Naive B cell (primary cell): ENCODE results near the gene ST3GAL3. TPM values are rescaled to one million over a fixed set of nuclear protein-coding genes. Genes with fewer than 3 reads are reported as not detected.

Experiments
- ATAC-seq, 2 donors: fragments of 150-1000 bp; cut with Tn5 transposase; 2 replicates each; pipeline ENCODE4 v1.10.0; 2021; ENCODE audit warnings: low read depth in 2 of 2, mild to moderate bottlenecking in 2 of 2, moderate library complexity in 2 of 2
- DNase-seq: peaks from one replicate; pipeline ENCODE4 v3.0.0; 2022
- H3K27ac Mint-ChIP-seq, 6 donors: one replicate each; pipeline ENCODE4 v1.8.0; 2020 to 2022; ENCODE audit warnings: mild to moderate bottlenecking in 6 of 6, mixed read lengths in 6 of 6, moderate library complexity in 5 of 6, inconsistent platforms in 2 of 6
- H3K27me3 Mint-ChIP-seq, 3 donors: one replicate each; pipeline ENCODE4 v1.8.0; 2021 to 2022; ENCODE audit warnings: mixed read lengths in 3 of 3, mild to moderate bottlenecking in 1 of 3
- H3K36me3 Mint-ChIP-seq, 2 donors: one replicate each; pipeline ENCODE4 v1.8.0; 2020 to 2022; ENCODE audit warnings: mixed read lengths in 2 of 2, inconsistent platforms in 1 of 2, mild to moderate bottlenecking in 1 of 2
- H3K4me1 Mint-ChIP-seq, 3 donors: one replicate each; pipeline ENCODE4 v1.8.0; 2020 to 2022; ENCODE audit warnings: mixed read lengths in 3 of 3, inconsistent platforms in 1 of 3, mild to moderate bottlenecking in 1 of 3, moderate library complexity in 1 of 3
- H3K4me3 Mint-ChIP-seq, 8 donors: one replicate each; pipeline ENCODE4 v1.8.0; 2020 to 2022; ENCODE audit warnings: mild to moderate bottlenecking in 8 of 8, mixed read lengths in 8 of 8, moderate library complexity in 8 of 8, inconsistent platforms in 2 of 8
- H3K9me3 Mint-ChIP-seq, 7 donors: one replicate each; pipeline ENCODE4 v1.8.0; 2020 to 2022; ENCODE audit warnings: mixed read lengths in 7 of 7, mild to moderate bottlenecking in 5 of 7, inconsistent platforms in 2 of 7, moderate library complexity in 1 of 7
- polyA plus RNA-seq, 6 donors: library from polyadenylated mRNA; unstranded; fragments of 300-500 nt; fragmentation: Illumina TruSeq; gene quantifications; one replicate each; pipeline ENCODE4 v1.2.3, GENCODE V29; 2021; ENCODE audit warnings: low read depth in 6 of 6

The ST3GAL3 gene
- polyA plus RNA-seq, 6 donors from 2014 or later: 7.9 to 16.1 (median 9.8) TPM

DNA sequence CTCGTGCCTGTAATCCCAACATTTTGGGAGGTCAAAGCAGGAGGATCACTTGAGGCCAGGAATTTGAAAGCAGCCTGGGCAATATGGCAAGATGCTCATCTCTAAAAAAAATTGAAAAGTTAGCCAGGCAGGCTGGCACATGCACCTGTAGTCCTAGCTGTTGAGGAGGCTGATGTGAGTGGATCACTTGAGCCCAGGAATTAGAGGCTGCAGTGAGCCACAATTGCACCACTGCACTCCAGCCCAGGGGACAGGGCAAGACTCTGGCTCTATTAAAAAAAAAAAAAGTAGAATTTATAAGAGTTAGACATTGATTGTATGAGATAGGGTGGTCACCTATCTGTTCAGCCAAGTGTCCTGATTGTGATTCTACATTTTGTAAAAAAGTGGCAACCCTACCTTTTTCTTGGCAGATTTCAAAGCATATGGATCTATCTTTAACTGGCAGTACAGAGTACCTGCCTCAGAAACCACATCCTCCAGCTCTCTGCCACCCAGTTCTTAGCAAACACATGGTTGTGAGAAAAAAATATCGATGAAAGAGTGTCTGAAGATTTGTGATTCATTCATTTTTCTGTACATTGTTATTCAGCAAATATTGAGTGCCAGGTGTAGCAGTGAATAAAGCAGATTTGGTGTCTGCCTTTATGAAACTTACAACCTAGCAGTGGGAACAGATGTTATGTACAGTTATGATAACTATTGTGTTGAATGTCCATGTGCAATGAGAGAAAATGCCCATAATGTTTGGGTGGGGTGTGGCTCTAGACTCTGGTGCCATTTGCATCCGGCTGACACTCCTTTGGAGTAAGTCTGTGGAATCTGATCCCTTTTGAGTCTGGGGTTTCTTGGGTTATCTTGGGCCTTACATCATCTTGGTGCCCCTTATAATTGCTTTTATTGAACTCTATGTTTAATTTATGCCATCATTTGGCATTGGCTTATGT, 82.5 kb downstream of the ST3GAL3 start:
- Mint-ChIP-seq H3K27me3 (no peaks in the 10 kb centered on the region), H3K4me1 (peaks cover 0 to 4% (median 0%) of the 10 kb centered on the region in 3 donors), H3K9me3 (no peaks in the 10 kb centered on the region), H3K36me3 (peaks cover 8 to 10% of the 10 kb centered on the region in 2 donors), H3K27ac (no peak overlapping the region), H3K4me3 (no peak overlapping the region)
- DNase-seq (no peak), ATAC-seq (no peak)

DNA sequence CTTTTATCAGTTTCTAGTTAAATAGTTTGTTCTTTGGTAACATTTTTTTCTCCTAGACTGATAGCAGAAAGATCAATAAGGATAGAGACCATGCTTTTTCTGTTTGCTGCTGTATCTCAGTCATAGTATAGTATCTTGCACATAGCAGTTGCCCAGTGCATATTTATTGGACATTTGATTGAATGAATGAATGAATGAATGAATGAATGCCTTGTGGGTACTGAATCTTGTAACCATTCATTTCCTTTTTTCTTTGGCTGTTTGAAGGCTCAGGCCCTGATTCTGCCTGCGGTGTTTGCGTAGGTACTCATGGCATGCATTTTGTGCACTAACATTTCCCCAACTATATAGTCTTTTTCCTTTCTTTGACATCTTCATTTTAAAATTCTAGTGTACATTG, 83.9 kb downstream of the ST3GAL3 start:
- ATAC-seq: no peak
- peak overlapping the region in 1 of 6 donors; percentile 84 for H3K27ac Mint-ChIP-seq
- no peak overlapping the region for H3K4me3 Mint-ChIP-seq

GRCh38 chr1:43796111-43796581, 88.8 kb downstream of the ST3GAL3 start:
- Mint-ChIP-seq H3K9me3 (peaks cover 0 to 7% (median 0%) of the 10 kb centered on the region in 7 donors), H3K4me1 (peaks cover 3 to 6% (median 4%) of the 10 kb centered on the region in 3 donors), H3K27ac (no peak overlapping the region), H3K36me3 (peaks cover 24 to 34% of the 10 kb centered on the region in 2 donors), H3K27me3 (no peaks in the 10 kb centered on the region), H3K4me3 (no peak overlapping the region)
- DNase-seq (no peak), ATAC-seq (no peak)

More for the DNA sequence above, 83.9 kb downstream of the ST3GAL3 start:
- Mint-ChIP-seq H3K27me3 (no peaks in the 10 kb centered on the region), H3K9me3 (peaks cover 0 to 3% (median 0%) of the 10 kb centered on the region in 7 donors), H3K36me3 (peaks cover 14 to 18% of the 10 kb centered on the region in 2 donors), H3K4me1 (peaks cover 0 to 4% (median 3%) of the 10 kb centered on the region in 3 donors)
- no peak for DNase-seq

DNA sequence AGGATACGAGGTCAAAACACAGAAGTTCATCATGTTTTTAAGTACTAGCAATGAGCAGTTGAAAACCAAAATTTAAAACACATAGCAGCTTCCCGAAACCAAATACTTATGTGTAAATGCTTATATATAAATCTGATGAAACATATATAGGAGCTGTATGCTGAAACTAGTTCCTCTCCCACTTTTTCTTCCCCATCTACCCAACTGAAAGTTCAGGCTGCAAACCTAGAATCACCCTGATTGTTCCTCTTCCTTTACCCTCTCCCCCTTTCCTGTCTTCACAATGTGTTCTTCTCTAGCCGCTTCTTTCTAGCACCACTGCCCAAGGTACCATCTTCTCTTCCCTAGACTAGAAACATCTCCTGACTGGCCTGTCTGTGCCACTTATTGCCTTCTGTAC, 90.6 kb downstream of the ST3GAL3 start:
- ATAC-seq: no peak
- Mint-ChIP-seq H3K9me3 (peaks cover 0 to 7% (median 0%) of the 10 kb centered on the region in 7 donors), H3K27ac (peak overlapping the region in 1 of 6 donors; percentile 4), H3K36me3 (peaks cover 18 to 26% of the 10 kb centered on the region in 2 donors), H3K4me3 (peak overlapping the region in 1 of 8 donors; percentile 53), H3K4me1 (peaks cover 0 to 6% (median 3%) of the 10 kb centered on the region in 3 donors), H3K27me3 (no peaks in the 10 kb centered on the region)
- no peak for DNase-seq

DNA sequence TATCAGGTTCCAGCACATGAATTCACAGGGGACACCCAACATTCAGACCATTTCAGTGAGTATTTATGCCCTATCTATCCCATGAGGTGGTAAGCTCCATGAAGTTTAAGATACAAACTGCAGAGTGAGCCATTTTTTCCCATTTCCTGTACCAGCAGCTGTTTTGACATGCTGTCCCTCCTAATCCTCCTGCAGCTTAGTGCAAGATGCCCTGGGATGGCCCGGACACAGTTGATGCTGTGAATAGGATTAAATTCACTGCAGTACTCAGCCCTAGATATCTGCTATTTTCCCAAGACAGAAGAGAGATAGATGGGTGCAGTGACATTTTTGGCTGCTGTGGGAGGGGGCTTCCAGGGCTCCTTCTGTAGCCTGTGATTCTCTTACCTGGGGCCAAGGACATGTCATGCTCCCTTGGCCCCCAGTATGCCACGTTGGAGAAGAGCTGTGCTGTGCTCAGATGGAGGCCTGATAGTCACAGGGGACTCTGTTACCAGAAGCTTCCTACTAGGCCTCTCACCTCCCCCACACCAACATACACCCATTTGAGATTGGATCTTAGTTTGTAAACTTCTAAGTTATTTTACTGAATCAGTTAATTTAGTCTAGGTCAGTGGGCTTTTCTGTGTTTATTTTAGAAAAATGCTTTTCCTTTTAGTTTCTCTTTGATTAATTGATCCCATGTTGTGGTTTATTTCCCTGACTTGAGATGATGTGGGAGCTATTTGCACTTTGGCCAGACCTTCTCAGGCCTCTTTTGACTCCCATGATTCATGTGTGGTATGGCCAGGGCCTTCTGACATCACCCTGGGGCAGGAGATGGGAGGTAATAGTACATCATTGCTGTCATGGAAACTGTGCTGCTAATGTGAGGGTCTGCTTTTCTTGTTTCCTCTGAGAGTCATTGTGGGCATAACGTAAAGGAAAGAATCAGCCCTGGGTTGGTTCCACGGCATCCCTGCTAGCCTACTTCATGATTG, 92.6 kb downstream of the ST3GAL3 start:
- peaks cover 0 to 7% (median 0%) of the 10 kb centered on the region in 7 donors for H3K9me3 Mint-ChIP-seq
- H3K36me3 Mint-ChIP-seq: peaks cover 18 to 26% of the 10 kb centered on the region in 2 donors
- no peak overlapping the region for H3K4me3 Mint-ChIP-seq
- DNase-seq: no peak
- H3K27me3 Mint-ChIP-seq: no peaks in the 10 kb centered on the region
- ATAC-seq: no peak
- peaks cover 0 to 6% (median 3%) of the 10 kb centered on the region in 3 donors for H3K4me1 Mint-ChIP-seq
- H3K27ac Mint-ChIP-seq: peak overlapping the region in 1 of 6 donors; percentile 33

GRCh38 chr1:43800771-43801170, 93.4 kb downstream of the ST3GAL3 start:
- Mint-ChIP-seq H3K4me3 (no peak overlapping the region), H3K27ac (no peak overlapping the region), H3K27me3 (no peaks in the 10 kb centered on the region), H3K36me3 (peaks cover 18 to 21% of the 10 kb centered on the region in 2 donors), H3K9me3 (peaks cover 0 to 7% (median 0%) of the 10 kb centered on the region in 7 donors), H3K4me1 (peaks cover 0 to 6% (median 3%) of the 10 kb centered on the region in 3 donors)
- no peak for ATAC-seq
- DNase-seq: no peak

GRCh38 chr1:43801203-43801602, 93.9 kb downstream of the ST3GAL3 start:
- Mint-ChIP-seq H3K27me3 (no peaks in the 10 kb centered on the region), H3K36me3 (peaks cover 14 to 16% of the 10 kb centered on the region in 2 donors), H3K9me3 (peaks cover 0 to 6% (median 0%) of the 10 kb centered on the region in 7 donors), H3K4me1 (peaks cover 0 to 6% (median 0%) of the 10 kb centered on the region in 3 donors), H3K27ac (no peak overlapping the region), H3K4me3 (no peak overlapping the region)
- ATAC-seq (no peak), DNase-seq (no peak)

DNA sequence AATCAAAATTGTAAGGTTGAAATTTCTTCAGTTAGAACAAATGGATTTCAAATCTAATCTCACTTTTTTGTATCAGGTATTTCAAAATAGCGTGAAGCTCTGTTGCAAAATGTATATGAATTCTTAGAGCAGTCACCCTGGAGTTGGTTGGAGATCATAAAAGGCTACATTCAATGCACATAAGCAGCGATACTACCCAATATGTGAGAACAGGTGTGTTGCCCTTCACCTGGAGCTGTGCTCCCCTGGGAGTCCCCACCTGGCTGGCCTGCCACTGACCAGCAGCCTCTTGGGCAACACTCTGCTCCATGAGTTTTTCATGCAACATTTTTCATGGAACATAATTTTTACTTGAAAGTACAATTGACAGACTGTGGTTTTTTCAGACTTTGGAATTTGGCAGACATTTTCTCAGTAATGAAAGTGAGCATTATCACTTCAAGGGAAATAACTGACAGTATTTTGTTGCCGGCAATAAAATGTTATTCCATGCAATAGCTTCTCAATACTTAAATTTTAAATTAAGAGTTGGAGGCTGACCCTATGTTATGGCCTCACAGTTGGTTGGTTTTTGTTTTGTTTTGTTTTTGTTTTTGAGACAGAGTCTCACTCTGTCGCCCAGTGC, 95.1 kb downstream of the ST3GAL3 start:
- Mint-ChIP-seq H3K27me3 (no peaks in the 10 kb centered on the region), H3K4me1 (peaks cover 0 to 8% (median 1%) of the 10 kb centered on the region in 3 donors), H3K9me3 (peaks cover under 1 to 2% (median 1%) of the 10 kb centered on the region in 7 donors), H3K36me3 (peaks cover 7 to 17% of the 10 kb centered on the region in 2 donors), H3K27ac (no peak overlapping the region), H3K4me3 (no peak overlapping the region)
- no peak for ATAC-seq
- DNase-seq: no peak

DNA sequence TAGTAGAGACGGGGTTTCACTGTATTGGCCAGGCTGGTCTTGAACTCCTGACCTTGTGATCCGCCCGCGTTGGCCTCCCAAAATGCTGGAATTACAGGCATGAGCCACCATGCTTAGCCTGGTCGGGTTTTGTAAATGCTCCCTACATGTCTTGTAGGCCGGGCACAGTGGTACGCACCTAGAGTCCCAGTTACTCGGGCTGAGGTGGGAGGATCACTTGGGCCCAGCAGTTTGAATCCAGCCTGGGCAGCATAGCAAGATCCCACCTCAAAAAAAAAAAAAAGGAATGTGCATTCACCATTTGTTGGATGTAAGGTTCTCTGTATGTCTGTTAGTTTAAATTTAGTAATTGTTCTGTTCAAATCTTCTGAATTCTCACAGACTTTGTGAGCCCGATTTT, 95.8 kb downstream of the ST3GAL3 start:
- H3K27me3 Mint-ChIP-seq: no peaks in the 10 kb centered on the region

DNA sequence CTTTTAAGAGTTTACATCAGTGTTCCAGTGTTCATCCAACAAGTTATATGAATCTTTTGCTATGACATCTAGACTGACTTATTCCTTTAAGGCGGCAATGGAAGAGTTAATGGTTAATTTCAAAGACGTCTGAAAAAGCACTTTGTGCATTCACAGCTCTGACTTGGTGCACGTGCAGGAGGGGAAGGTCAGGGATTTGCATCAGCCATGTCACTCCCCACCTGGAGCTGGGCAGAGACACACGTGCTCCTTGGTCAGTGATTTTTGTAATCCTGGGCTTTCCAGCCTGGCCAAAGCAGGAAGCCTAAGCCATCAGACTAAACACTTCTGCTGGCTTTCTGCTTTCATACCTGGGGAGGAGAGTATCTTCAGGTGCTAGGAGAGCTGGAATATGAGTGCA, 96.3 kb downstream of the ST3GAL3 start:
- Mint-ChIP-seq H3K27me3 (no peaks in the 10 kb centered on the region), H3K4me3 (no peak overlapping the region), H3K27ac (no peak overlapping the region), H3K36me3 (peaks cover 8 to 17% of the 10 kb centered on the region in 2 donors), H3K4me1 (peaks cover 0 to 12% (median 5%) of the 10 kb centered on the region in 3 donors), H3K9me3 (peaks cover 5 to 13% (median 11%) of the 10 kb centered on the region in 7 donors)
- no peak for DNase-seq
- ATAC-seq: no peak

More for the DNA sequence above, 95.8 kb downstream of the ST3GAL3 start:
- DNase-seq: no peak
- H3K9me3 Mint-ChIP-seq: peaks cover 1 to 8% (median 6%) of the 10 kb centered on the region in 7 donors
- peaks cover 0 to 12% (median 5%) of the 10 kb centered on the region in 3 donors for H3K4me1 Mint-ChIP-seq
- H3K36me3 Mint-ChIP-seq: peaks cover 8 to 17% of the 10 kb centered on the region in 2 donors
- H3K27ac Mint-ChIP-seq: no peak overlapping the region
- H3K4me3 Mint-ChIP-seq: no peak overlapping the region
- ATAC-seq: no peak

GRCh38 chr1:43804569-43804968, 97.2 kb downstream of the ST3GAL3 start:
- ATAC-seq: no peak
- peaks cover 0 to 12% (median 5%) of the 10 kb centered on the region in 3 donors for H3K4me1 Mint-ChIP-seq
- no peak overlapping the region for H3K27ac Mint-ChIP-seq
- H3K27me3 Mint-ChIP-seq: no peaks in the 10 kb centered on the region
- H3K36me3 Mint-ChIP-seq: peaks cover 15 to 22% of the 10 kb centered on the region in 2 donors
- peaks cover 5 to 20% (median 16%) of the 10 kb centered on the region in 7 donors for H3K9me3 Mint-ChIP-seq
- no peak for DNase-seq
- no peak overlapping the region for H3K4me3 Mint-ChIP-seq

DNA sequence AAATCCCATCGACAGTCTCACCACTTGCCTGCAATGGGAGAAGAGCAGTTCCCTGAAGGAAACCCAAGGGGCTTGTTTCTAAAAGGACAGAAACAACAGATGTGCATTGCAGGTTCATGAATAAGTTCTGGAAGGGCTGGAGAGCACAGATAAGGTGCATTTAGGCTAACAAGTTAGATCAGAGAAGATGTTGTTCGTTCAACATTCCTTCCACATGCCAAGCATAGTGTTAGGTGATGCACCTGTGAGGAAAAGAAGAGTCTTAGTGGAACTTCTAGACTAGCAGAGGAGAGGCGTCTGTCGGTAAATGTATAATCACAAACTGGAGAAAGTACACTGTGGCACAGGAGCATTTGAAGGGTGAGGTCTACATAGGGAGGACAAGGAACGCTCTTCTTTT, 98.0 kb downstream of the ST3GAL3 start:
- ATAC-seq (no peak), DNase-seq (no peak)
- H3K27me3 Mint-ChIP-seq: no peaks in the 10 kb centered on the region
- H3K4me3 Mint-ChIP-seq: no peak overlapping the region
- H3K9me3 Mint-ChIP-seq: peaks cover 5 to 20% (median 16%) of the 10 kb centered on the region in 7 donors
- H3K4me1 Mint-ChIP-seq: peaks cover 0 to 8% (median 5%) of the 10 kb centered on the region in 3 donors
- peaks cover 20 to 22% of the 10 kb centered on the region in 2 donors for H3K36me3 Mint-ChIP-seq
- H3K27ac Mint-ChIP-seq: no peak overlapping the region
